ENCODE results near the gene GDAP2.

GDAP2 gene

DNA sequence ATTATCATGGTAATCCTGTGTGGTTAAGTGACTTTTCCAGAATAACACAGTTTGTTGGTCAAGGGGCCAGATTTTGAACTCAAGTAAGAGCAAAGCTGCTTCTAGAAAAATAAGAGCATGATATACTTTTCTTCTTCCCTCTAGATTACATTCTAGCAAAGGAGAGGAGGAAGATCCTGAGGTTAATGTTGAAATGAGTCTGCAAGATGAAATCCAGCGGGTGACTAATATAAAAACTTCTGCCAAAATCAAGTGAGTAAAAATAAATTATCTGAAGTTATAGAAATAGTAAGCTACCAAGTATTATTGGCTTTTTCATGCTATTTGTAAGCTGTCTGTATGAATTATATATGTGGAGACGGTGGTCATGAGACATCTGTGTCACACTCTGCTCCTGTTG lies 12.9 kb upstream of the GDAP2 start:
- ATAC-seq = no peak

GRCh38 chr1:117933769-117934168 lies 4.3 kb upstream of the GDAP2 start:
- TF ChIP-seq PPARA (CRISPR knock-in tag; IDR thresholded peaks at IDR 0.05; ENCODE audit: borderline replicate concordance) (no peak), OSR1 (CRISPR knock-in tag; IDR thresholded peaks at IDR 0.05) (no peak), ZNF70 (CRISPR knock-in tag; IDR thresholded peaks at IDR 0.05) (no peak)
- ATAC-seq = no peak

More for the DNA sequence above, 12.9 kb upstream of the GDAP2 start:
- TF ChIP-seq OSR1 (CRISPR knock-in tag; IDR thresholded peaks at IDR 0.05) = no peak

GRCh38 chr1:117932576-117932975 lies 3.2 kb upstream of the GDAP2 start:
- no peak for ATAC-seq

GRCh38 chr1:117930484-117930883 lies 1.1 kb upstream of the GDAP2 start:
- ATAC-seq = no peak
- no peak for TF ChIP-seq ESRRG (CRISPR knock-in tag; IDR thresholded peaks at IDR 0.05)
- no peak for TF ChIP-seq ZNF565 (CRISPR knock-in tag; conservative IDR thresholded peaks at IDR 0.05; ENCODE audit: low read depth)
- no peak for TF ChIP-seq RARB (CRISPR knock-in tag; IDR thresholded peaks at IDR 0.05)
- TF ChIP-seq, protein P1, sequence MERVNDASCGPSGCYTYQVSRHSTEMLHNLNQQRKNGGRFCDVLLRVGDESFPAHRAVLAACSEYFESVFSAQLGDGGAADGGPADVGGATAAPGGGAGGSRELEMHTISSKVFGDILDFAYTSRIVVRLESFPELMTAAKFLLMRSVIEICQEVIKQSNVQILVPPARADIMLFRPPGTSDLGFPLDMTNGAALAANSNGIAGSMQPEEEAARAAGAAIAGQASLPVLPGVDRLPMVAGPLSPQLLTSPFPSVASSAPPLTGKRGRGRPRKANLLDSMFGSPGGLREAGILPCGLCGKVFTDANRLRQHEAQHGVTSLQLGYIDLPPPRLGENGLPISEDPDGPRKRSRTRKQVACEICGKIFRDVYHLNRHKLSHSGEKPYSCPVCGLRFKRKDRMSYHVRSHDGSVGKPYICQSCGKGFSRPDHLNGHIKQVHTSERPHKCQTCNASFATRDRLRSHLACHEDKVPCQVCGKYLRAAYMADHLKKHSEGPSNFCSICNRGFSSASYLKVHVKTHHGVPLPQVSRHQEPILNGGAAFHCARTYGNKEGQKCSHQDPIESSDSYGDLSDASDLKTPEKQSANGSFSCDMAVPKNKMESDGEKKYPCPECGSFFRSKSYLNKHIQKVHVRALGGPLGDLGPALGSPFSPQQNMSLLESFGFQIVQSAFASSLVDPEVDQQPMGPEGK (CRISPR knock-in tag; IDR thresholded peaks at IDR 0.05; ENCODE audit: borderline replicate concordance) = no peak
- no peak for TF ChIP-seq TOX (CRISPR knock-in tag; IDR thresholded peaks at IDR 0.05; ENCODE audit: borderline replicate concordance)
- TF ChIP-seq PPARA (CRISPR knock-in tag; IDR thresholded peaks at IDR 0.05; ENCODE audit: borderline replicate concordance) = no peak
- TF ChIP-seq ZFP3 (CRISPR knock-in tag; IDR thresholded peaks at IDR 0.05) = no peak
- TF ChIP-seq, protein P2, sequence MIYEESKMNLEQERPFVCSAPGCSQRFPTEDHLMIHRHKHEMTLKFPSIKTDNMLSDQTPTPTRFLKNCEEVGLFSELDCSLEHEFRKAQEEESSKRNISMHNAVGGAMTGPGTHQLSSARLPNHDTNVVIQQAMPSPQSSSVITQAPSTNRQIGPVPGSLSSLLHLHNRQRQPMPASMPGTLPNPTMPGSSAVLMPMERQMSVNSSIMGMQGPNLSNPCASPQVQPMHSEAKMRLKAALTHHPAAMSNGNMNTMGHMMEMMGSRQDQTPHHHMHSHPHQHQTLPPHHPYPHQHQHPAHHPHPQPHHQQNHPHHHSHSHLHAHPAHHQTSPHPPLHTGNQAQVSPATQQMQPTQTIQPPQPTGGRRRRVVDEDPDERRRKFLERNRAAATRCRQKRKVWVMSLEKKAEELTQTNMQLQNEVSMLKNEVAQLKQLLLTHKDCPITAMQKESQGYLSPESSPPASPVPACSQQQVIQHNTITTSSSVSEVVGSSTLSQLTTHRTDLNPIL (CRISPR knock-in tag; IDR thresholded peaks at IDR 0.05; ENCODE audit: low read depth) = no peak
- no peak for TF ChIP-seq TSHZ2 (CRISPR knock-in tag; IDR thresholded peaks at IDR 0.05)
- no peak for TF ChIP-seq SNAI2 (CRISPR knock-in tag; IDR thresholded peaks at IDR 0.05)
- no peak for TF ChIP-seq BACH2 (CRISPR knock-in tag; IDR thresholded peaks at IDR 0.05; ENCODE audit: borderline replicate concordance)
- no peak for TF ChIP-seq ISL1 (CRISPR knock-in tag; IDR thresholded peaks at IDR 0.05)
- no peak for TF ChIP-seq ARNTL (CRISPR knock-in tag; IDR thresholded peaks at IDR 0.05; ENCODE audit: borderline replicate concordance, low read depth)

More at GRCh38 chr1:117932576-117932975, 3.2 kb upstream of the GDAP2 start:
- TF ChIP-seq TSHZ2 (CRISPR knock-in tag; IDR thresholded peaks at IDR 0.05) (no peak), ZC3H10 (CRISPR knock-in tag; IDR thresholded peaks at IDR 0.05) (no peak), ZFP3 (CRISPR knock-in tag; IDR thresholded peaks at IDR 0.05) (no peak), GLIS3 (CRISPR knock-in tag; IDR thresholded peaks at IDR 0.05) (no peak), TOX (CRISPR knock-in tag; IDR thresholded peaks at IDR 0.05; ENCODE audit: borderline replicate concordance) (no peak), POU6F1 (CRISPR knock-in tag; IDR thresholded peaks at IDR 0.05; ENCODE audit: borderline replicate concordance, low read depth) (no peak), RARB (CRISPR knock-in tag; IDR thresholded peaks at IDR 0.05) (no peak), OSR1 (CRISPR knock-in tag; IDR thresholded peaks at IDR 0.05) (no peak), ZNF565 (CRISPR knock-in tag; conservative IDR thresholded peaks at IDR 0.05; ENCODE audit: low read depth) (no peak), ZFP30 (CRISPR knock-in tag; IDR thresholded peaks at IDR 0.05) (no peak)
- TF ChIP-seq, protein P2 (CRISPR knock-in tag; IDR thresholded peaks at IDR 0.05; ENCODE audit: low read depth) = no peak

Data from SK-N-SH treated with all-trans-retinoic acid at 6 μM for 48 hours (cell line).